ENCODE measurements around the gene ACAA1. TPM values are rescaled to one million over a fixed set of nuclear protein-coding genes. Genes with fewer than 3 reads are reported as not detected.

ACAA1 gene
- total RNA-seq, 1 experiment from 2014 or later: 58.9 TPM

DNA sequence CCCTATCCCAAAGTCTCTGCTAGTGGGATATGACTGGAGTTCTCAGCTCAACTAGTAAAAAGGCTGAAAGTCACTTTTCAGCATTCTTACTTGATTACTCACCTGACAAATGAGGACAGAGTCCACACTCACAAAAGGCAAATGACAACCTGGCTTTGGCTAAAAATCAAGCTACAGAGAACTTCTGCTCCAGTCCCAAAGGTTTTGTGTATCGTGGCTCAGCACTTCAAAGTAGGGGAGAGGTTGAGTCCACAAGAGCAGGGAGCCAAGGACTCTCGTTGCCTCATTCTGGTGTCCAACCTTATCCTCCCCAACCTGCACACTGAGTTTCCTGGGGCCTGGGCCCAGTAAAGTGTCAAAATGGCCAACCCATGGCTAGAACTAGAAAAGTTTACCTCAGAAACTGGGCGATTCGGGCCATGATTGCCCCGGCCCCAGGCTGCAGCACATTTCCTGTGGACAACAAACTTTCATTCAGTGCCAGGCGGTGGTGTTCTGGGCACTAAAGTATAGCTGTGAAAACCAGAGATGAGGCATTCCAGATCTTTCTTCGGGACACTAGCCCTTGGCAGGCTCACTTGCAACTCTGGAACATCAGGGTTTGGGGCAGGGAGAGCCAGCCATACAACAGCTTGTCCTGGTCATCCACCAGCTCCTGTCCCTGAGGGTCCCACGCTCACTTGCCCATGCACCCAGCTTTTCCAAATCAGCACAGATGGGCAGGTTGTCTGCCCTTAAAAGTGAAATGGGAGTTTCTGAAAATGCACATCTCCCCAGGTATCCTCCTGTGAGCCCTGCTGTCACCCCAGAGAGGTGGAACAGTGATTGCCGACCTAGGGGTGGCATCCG is 3.1 kb downstream of the ACAA1 start:
- no TSS peak for BruUV-seq (replicated peaks)

DNA sequence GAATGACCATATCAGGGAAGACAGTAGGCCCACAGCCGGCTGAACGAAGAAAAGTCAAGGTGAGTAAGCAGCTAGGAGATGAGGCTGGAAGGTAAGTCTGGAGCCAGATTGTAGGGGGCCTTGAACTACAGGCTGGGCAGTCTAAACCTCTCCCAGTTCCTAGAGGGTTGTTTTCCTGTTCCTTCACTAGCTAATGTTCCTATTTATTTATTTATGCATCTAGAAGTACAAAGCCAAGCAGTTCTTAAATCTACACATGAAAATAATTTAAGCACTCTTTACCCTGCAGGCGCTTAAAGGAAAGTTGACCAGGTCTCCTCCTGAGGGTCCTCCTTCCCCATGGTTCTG is 3.7 kb downstream of the ACAA1 start:
- H3K4me1 ChIP-seq (replicated peaks; ENCODE audit: insufficient read depth): peaks cover 47% of the 10 kb centered on the region
- BruUV-seq (replicated peaks): no TSS peak
- CTCF ChIA-PET: no interaction called here

More for the DNA sequence above, 3.1 kb downstream of the ACAA1 start:
- intact Hi-C loops (cut with micrococcal nuclease; ENCODE audit: unreplicated experiment): loop anchor here (1.0 to 10.0 kb wide), 2 partner anchors 32 to 321 kb away; partner anchors contain the start of genes ACVR2B and OXSR1
- POLR2A ChIA-PET (ENCODE audit: unreplicated experiment): interaction anchor here (0.5 to 1.2 kb wide), 4 partner anchors 8 to 501 kb away, joined by 3 to 6 read pairs (median 4); partner anchors contain the start of gene OXSR1
- Histone ChIP-seq H3K36me3 (ENCODE audit: low read depth) (no peaks in the 10 kb centered on the region; the same call in 1 of the 2 replicates), H3K79me2 (ENCODE audit: low read depth) (peaks cover 30% of the 10 kb centered on the region), H4K20me1 (ENCODE audit: insufficient read depth) (no peaks in the 10 kb centered on the region; the same call in 1 of the 2 replicates), H3K27ac (peak overlapping the region; percentile 80), H3K9me3 (ENCODE audit: insufficient read depth, low read depth) (no peaks in the 10 kb centered on the region), H3K27me3 (ENCODE audit: insufficient read depth, low read depth) (no peaks in the 10 kb centered on the region), H3K9me2 (ENCODE audit: insufficient read depth) (no peaks in the 10 kb centered on the region), H2AFZ (no peak overlapping the region), H3F3A (ENCODE audit: insufficient read depth, low read depth) (peaks cover 34% of the 10 kb centered on the region; the same call in 1 of the 2 replicates), H3K4me3 (no peak overlapping the region; the same call in 1 of the 2 replicates), H3K4me1 (replicated peaks; ENCODE audit: insufficient read depth) (peaks cover 48% of the 10 kb centered on the region), H3K4me2 (peak overlapping the region; percentile 72)
- peak in 1 of 2 experiments; percentile 84 for DNase-seq
- TF ChIP-seq, protein P1, sequence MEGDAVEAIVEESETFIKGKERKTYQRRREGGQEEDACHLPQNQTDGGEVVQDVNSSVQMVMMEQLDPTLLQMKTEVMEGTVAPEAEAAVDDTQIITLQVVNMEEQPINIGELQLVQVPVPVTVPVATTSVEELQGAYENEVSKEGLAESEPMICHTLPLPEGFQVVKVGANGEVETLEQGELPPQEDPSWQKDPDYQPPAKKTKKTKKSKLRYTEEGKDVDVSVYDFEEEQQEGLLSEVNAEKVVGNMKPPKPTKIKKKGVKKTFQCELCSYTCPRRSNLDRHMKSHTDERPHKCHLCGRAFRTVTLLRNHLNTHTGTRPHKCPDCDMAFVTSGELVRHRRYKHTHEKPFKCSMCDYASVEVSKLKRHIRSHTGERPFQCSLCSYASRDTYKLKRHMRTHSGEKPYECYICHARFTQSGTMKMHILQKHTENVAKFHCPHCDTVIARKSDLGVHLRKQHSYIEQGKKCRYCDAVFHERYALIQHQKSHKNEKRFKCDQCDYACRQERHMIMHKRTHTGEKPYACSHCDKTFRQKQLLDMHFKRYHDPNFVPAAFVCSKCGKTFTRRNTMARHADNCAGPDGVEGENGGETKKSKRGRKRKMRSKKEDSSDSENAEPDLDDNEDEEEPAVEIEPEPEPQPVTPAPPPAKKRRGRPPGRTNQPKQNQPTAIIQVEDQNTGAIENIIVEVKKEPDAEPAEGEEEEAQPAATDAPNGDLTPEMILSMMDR (conservative IDR thresholded peaks at IDR 0.05): no peak
- TF ChIP-seq EZH2 (IDR thresholded peaks at IDR 0.05; ENCODE audit: low read depth): no peak
- CTCF ChIA-PET: no interaction called here

More for the DNA sequence above, 3.7 kb downstream of the ACAA1 start:
- Histone ChIP-seq H3K4me3 (peak overlapping the region; percentile 30; the same call in 1 of the 2 replicates), H3K36me3 (ENCODE audit: low read depth) (no peaks in the 10 kb centered on the region; the same call in 1 of the 2 replicates), H3K79me2 (ENCODE audit: low read depth) (peaks cover 30% of the 10 kb centered on the region), H3K27me3 (ENCODE audit: insufficient read depth, low read depth) (no peaks in the 10 kb centered on the region), H3K4me2 (peak overlapping the region; percentile 72), H2AFZ (no peak overlapping the region), H3K9me3 (ENCODE audit: insufficient read depth, low read depth) (no peaks in the 10 kb centered on the region), H3F3A (ENCODE audit: insufficient read depth, low read depth) (peaks cover 34% of the 10 kb centered on the region; the same call in 1 of the 2 replicates), H3K9me2 (ENCODE audit: insufficient read depth) (no peaks in the 10 kb centered on the region), H4K20me1 (ENCODE audit: insufficient read depth) (no peaks in the 10 kb centered on the region; the same call in 1 of the 2 replicates), H3K27ac (peak overlapping the region; percentile 80)
- DNase-seq: no peak
- intact Hi-C loops (cut with micrococcal nuclease; ENCODE audit: unreplicated experiment): loop anchor here (1.0 to 10.0 kb wide), 2 partner anchors 32 to 322 kb away; partner anchors contain the start of genes ACVR2B and OXSR1
- POLR2A ChIA-PET (ENCODE audit: unreplicated experiment): interaction anchor here (0.7 to 1.2 kb wide), 2 partner anchors 32 to 501 kb away, joined by 4 to 6 read pairs; partner anchors contain the start of gene OXSR1
- TF ChIP-seq, protein P1 (conservative IDR thresholded peaks at IDR 0.05): no peak
- TF ChIP-seq EZH2 (IDR thresholded peaks at IDR 0.05; ENCODE audit: low read depth): no peak
